ENCODE results near the gene AP2A1.
"Not testable (repeated sequence)": the region's sequence is repeated elsewhere in the genome, so short reads cannot be mapped to it uniquely, and the experiment has no call there.

AP2A1 gene

DNA sequence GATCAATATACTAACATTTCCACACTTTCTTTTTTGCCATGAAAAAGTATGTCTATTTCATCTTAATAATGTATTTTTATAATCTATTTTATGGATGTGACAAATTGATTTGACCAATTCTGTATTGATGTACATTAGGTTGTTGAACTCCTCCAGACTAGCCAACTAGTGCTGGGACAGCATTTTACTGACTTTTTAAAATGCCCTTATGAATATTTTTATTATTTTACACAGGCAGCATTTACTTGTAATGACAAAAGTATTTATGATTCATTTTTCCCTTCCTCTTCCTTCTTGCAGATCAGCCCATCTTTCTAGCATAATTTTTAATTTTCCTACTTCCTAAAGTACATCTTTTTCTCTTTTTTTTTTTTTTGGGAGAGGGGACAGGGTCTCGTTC, 47.2 kb downstream of the AP2A1 start:
- DNase-seq, result no peak

DNA sequence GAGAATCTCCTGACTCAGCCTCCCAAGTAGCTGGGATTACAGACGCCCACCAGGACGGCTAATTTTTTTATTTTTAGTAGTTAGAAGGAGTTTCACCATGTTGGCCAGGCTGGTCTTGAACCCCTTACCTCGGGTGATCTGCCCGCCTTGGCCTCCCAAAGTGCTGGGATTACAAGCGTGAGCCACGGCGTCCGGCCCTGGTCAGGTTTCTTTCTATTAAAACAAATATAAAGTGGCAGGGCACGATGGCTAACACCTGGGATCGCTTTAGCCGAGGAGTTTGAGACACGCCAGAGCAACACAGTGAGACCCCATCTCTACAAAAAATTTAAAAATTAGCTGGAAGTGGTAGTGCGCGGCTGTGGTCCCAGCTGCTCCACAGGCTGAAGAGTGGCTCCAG, 49.8 kb downstream of the AP2A1 start:
- DNase-seq, result no peak

DNA sequence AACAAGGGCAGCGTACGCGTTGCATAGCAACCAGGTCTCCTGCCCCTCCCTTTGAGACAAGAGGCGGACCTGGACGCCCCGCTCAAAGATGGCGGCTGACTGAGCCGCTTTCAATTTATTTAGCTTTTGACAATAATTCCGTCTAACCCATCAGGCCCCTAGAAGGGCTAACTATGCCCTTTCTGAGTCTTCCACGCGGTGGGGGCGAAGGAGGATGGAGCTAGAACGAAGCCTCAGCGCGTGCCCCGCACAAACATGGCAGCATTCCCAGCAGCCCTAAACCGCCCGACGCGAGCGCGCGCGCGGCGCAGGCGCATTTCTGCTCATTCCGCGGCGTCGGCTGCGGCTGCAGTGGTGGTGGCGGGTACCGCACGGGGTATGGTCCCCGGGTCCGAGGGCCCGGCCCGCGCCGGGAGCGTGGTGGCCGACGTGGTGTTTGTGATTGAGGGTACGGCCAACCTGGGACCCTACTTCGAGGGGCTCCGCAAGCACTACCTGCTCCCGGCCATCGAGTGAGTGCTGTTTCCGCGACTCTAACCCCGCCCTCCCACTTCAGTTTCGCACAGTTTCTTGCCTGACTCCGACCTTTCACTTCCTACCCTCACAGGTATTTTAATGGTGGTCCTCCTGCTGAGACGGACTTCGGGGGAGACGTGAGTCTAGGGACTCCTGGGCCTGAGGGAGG, 51.3 kb downstream of the AP2A1 start, which contains the start of gene MED25:
TSS of gene MED25 (plus strand) at position 326 of the 685 bp plus-strand sequence. CDS start at position 379, 53 bp downstream.
- DNase-seq, result peak; percentile 80 to 84

DNA sequence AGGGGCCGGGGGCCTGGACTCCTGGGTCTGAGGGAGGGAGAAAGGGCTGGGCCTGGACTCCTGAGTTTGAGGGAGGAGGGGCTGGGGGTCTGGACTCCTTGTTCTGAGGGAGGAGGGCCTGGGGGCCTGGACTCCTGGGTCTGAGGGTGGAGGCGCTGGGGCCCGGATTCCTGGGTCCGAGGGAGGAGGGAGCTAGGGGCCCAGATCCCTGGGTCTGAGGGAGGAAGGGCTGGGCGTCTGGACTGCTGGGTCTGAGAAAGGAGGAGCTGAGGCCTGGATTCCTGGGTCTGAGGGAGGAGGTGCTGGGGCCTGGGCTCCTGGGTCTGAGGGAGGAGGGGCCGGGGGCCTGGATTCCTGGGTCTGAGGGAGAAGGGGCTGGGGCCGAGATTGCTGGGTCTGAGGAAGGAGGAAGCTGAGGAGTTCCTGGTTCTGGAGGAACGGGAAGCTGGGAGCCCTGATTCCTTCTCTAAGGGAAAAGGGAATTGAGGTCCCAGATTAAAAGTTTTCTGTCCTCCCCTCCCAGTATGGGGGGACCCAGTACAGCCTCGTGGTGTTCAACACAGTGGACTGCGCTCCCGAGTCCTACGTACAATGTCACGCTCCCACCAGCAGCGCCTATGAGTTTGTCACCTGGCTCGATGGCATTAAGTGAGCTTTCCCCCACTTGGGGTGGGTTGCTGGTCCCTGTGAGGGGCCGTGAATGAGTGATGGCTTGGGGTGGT, 52.0 kb downstream of the AP2A1 start:
- no peak for DNase-seq

DNA sequence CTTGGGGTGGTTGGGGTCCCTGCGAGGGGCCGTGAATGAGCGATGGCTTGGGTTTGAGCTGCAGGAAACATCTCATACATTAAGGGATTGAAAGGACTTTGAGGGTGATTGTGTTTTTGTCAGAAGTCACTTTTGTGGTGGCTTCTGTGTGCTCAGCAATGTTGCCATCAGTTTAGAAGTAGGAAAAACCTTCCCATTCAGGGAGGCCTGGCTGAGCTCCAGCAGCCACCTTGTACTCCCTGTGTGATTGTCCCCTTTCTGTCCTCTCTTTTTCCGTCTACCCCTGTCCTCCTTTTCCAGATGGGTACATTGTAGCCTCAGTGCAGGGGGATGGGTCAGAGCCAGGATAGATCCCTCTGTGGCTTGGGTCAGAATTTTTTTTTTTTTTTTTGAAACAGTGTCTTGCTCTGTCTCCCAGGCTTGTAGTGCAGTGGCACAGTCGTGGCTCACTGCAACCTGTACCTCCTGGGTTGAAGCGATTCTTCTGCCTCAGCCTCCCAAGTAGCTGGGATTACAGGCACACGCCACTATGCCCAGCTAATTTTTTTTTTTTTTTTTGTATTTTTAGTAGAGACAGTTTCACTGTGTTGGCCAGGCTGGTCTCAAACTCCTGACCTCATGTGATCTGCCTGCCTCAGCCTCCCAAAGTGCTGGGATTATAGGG, 52.8 kb downstream of the AP2A1 start:
- DNase-seq, result not testable (repeated sequence)

DNA sequence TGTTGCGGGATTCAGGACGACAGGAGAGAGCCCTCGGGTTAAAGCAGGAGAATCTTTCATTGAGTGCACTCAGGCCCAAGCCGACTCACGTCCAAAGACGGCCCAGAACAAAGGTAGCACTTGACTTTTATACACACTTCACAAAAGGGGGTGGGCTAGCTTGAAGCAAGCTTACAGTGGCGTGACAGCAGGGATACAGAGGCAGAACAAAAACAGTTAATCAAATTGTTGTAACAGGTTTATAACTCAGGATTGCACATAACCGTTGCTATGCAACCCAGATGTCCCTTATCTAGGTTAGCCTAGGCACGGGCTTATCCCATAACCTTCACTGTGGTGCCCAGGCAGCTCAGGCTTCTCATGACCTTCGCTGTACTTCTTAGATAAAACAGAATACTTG, 53.3 kb downstream of the AP2A1 start:
- DNase-seq, result no peak

DNA sequence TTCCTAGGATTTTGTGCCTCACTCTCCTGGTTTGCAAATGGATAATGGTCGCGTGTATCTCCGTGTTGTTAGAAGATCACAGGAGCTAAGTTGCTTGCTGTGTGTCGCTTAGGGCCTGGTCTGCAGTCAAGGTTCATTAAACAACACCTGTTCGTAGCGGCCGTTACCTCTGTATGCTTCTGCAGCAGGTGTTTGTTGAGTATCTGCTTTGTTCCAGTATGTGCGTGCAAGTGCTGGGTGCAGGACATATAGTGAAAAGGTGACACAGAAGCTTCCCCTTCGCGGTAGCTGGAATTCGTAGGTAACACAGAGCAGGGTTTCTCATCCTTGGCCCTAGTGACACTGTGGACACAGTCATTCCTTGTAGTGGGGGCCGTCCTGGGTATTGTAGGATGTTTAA, 56.7 kb downstream of the AP2A1 start:
- DNase-seq, result no peak

DNA sequence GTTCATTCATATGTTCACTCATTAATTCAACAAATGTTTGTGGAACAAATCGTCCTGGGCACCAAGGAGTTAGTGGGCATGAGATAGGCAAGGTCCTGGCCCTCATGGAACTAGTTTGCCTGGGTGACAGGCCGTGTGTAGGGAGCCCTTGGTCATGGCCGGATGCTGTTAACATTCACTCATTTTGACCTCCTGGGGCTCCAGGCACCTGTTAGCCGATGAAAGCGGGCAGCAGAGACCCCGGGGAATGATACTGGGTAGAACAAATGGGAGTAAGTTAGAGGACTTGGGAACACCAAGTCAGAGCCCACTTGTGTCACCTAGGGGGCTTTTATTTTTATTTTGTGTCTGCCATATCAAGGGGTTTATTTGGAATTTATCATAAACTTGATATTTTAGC, 57.9 kb downstream of the AP2A1 start:
- DNase-seq, result no peak

DNA sequence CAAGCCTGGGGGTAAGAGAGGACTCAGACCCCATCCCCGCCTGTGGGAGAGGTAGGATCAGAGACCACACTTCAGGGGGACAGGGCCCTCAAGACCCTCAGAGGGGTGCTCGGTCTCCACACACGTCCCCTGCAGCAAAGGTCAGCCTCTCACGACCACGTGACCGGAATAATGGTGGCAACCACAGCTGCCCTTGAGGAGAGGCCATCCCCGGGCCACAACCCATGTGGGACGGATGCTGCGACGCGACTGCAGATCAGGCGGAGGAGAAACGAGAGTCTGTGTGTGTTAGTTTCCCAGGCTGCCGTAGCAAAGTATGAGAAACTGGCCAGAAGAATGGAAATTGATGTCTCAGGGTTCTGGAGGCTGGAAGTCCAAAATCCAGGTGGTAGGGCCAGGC, 60.2 kb downstream of the AP2A1 start:
- no peak for DNase-seq

DNA sequence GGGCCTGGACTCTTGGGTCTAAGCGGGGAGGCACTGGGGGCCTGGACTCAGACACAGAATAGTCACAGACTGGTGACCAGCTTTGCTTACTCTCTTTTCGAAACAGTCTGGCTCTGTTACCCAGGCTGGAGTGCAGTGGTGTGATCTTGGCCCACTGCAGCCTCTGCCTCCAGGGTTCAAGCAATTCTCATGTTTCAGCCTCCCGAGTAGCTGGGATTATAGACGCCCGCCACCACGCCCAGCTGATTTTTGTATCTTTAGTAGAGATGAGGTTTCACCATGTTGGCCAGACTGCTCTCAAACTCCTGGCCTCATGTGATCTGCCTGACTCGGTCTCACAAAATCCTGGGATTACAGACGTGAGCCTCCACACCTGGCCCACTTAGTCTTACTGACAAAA, 62.4 kb downstream of the AP2A1 start:
- DNase-seq, result no peak

DNA sequence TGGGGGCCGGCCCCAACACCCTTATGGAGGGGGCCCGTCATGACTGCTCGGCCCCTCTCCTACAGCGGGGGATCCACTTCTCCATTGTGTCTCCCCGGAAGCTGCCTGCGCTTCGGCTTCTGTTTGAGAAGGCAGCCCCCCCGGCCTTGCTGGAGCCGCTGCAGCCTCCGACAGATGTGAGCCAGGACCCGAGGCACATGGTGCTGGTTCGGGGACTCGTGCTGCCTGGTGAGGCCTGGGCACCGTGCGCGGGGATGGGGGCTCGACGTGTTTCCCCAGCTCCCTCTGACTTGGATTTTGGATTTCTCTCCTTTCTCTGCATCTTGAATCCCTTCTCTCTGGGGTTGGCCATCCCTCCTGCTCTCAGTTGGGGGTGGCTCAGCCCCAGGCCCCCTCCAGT, 62.9 kb downstream of the AP2A1 start:
- DNase-seq, result no peak

DNA sequence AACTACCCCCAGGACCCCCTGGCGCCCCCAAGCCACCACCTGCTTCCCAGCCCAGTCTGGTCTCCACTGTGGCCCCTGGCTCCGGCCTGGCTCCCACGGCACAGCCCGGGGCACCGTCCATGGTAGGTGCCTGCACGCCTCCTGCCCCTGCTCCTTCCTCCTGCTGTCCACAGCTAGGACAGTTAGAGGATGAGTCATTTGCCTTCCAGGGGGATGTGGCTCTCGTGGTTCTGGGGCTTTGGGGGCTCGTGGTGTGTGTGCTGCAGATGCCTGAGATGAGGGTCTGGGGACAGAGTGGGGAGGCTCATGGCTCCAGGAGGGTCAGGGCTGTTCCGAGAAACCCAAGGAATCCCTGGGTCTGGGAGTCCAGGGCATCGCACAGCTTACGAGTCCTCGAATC, 64.0 kb downstream of the AP2A1 start:
- DNase-seq, result no peak

DNA sequence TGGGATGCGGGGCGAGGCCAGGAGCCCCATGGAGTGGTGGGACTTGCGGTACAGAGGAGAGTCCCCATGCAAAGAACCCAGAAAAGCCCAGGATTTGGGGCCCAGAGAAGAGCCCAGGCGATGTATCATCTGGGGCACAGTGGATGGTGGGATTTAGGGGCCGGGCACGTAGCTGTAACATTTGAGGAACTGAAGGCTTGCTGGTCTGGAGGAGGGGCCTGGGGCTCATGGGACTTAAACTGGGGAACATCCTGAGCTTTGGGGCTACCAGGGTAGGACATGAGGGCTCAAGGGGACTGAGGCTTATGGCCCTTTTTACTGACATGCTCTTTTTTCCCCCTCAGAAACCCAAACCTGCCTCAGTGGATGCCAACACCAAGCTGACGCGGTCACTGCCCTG, 64.8 kb downstream of the AP2A1 start:
- no peak for DNase-seq

DNA sequence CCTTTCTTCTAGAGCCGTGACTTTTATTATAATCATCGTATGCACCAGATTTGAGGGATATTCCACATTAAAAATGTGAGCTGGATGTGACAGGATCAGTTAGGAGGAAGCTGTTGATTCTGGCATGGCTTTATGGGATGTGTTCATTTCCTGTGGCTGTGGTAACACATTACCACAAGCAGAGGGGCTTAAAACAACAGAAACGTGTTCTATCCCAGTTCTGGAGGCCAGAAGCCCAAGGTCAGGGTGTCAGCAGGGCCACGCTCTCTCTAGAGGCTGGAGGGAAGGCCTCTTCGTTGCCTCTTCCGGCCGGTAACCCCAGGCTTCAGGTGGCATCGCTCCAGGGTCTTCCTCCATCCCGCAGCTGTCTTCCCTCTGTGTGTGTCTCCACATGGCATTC, 65.8 kb downstream of the AP2A1 start:
- DNase-seq, result no peak

DNA sequence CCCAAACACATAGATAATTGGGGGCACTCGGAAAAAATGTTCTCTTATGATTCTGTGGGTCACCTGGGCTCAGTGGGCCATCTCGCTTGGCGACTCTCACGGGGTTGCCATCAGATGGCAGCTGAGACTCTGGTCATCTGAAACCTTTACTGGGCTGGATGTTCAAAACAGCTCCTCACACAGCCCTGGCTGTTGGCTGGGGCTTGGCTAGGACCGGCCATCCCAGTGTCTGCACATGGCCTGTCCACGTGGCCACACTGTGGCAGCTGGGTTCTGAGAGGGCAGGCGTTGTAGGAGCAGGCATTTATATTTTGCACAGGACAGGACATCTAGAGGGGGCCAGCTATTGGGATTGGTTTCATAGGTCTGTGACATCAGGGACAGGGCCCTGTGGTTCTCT, 66.8 kb downstream of the AP2A1 start:
- no peak for DNase-seq

DNA sequence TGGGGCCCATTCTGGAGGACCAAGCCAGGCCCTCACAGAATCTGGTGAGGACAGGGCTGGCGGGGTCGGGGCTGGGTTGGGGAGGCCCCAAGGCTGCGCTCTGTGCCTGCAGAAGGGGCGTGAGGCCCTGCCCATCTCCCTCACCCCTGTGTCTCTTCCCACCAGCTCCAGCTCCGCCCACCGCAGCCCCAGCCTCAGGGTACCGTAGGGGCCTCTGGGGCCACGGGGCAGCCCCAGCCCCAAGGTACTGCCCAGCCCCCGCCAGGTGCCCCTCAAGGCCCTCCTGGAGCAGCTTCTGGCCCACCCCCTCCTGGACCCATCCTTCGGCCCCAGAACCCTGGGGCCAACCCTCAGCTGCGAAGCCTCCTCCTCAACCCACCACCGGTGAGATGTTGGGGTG, 68.8 kb downstream of the AP2A1 start:
- no peak for DNase-seq

DNA sequence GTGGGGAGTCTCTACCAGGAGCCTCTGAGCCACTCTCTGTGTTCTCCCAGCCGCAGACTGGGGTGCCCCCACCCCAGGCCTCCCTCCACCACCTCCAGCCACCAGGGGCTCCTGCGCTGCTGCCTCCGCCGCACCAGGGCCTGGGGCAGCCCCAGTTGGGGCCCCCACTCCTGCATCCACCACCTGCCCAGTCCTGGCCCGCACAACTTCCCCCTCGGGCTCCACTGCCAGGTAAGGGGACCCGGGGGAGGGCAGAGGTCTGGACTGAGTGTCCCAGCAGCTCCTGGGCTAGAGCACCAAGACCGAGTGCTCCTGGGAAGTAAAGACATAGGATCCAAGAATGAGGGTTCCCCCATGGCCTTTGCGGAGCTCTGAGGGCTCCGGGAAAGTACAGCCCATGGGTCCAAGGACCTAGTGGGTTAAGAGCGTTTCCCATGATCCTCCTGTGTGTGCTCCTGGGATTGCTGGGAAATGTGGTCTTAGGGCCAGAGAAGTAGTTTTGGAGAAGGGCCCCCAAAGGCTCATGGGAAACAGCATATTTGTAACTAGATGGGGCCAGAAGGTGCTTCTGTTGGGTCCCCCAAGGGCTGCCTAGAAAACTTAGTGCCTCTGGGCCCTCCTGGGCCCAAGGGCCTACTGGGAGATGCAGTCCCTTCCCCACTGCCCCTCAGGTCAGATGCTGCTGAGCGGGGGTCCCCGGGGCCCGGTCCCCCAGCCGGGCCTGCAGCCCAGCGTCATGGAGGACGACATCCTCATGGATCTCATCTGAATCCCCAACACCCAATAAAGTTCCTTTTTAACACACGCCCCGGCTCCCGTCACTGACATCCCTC, 69.6 kb downstream of the AP2A1 start:
- DNase-seq, result no peak

DNA sequence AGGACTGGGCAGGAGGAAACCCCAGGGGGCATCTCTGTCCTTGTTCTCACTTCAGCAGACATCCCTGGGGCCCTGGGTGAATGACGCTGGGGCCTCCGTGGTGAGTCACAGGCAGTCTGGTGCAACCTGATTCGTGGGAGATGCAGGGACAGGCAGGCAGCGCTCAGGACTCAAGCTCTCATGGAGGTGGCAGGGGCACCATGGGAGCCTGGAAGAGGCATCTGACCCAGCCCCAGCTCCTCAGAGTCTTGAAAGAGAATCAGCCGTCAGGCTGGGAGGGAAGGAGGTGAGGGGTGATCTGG, 70.2 kb downstream of the AP2A1 start:
- no peak for DNase-seq

DNA sequence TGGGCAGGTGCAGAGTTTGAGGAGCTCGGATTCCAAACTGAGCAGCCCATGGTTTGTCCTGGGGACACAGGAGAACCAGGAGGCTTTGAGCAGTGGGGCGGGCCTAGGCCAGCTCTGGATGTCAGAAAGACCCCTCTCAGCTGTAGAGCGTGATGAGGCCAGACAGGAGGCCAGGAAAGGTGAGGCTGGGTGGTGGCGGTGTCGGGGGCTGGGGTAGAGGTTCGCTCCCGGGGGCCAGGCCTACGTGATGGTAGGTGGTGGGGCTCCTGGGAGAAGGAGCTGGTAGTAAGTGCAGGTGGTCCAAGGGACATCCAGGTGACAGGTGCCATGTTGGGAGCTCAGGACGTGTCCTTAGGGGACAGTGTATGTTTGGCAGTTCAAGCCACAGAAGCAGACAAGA, 70.6 kb downstream of the AP2A1 start:
- no peak for DNase-seq

DNA sequence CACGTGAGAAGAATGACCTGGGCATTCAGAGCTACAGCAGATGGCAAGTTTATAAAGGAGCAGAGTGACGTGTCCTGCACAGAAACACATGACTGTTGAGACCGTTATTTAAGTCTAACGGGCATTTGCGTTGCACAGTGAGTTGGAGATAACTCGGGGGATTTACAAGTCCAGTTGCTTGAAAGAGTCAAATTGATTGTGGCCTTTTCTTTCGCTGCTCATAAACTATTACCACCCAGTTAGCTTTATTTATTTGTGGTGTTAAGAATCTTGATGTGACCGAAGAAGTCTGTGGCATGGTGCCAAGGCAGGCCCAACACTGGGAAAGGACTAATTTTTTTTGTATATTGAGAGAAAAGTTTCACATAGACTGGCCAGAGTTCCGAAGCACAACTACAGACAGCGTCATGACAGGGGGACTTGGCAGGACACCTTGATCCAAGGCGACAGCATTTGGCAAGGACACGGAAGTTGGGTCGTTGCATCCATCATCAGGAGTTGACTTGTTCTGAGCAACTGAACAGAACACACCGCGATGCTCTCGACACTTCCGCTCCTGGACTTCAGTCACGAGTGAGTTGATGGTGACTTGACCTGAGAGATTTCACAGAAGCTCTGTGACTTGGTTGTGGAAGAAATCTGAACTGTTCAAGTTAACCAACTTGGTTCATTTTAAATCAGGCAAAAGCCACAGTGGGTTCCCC, 72.2 kb downstream of the AP2A1 start:
- DNase-seq, result no peak

DNA sequence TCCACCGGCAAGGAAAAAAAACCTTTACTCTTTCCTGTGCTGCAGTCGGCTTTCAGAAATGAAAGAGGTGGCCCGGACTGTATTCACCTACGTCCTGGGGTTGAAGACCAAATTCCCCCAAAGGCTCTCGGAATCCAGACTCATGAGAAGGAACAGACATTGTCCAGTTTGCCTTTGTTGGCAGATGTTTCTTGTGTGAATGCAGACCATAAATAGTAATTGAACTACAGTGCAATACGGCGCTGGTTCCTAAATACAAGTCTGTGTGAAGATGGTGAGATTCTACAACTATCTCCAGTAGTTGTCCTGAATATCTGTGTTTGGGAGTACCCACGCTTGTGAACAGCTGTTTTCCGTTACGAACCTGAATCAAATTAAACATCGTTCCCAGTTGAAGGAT, 72.9 kb downstream of the AP2A1 start:
- no peak for DNase-seq

DNA sequence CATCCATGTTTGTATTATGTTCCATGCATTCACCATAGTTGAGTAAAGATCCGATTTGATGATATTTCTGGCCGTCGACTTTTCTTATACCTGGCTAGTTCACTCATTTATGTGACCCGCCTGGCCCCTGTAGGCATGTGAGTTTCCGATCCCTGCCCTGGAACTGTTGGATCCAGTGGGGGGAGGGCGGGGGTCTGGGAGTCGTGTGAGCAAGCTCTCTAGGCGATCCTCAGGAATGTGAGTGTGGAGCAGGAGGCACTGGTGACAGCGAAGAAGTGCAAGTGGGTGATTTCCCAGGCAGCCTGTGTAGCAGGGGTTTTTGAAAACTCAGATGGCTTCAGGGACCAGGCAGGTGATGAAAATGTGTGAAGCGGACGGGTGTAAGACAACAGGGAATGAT, 73.5 kb downstream of the AP2A1 start:
- no peak for DNase-seq

DNA sequence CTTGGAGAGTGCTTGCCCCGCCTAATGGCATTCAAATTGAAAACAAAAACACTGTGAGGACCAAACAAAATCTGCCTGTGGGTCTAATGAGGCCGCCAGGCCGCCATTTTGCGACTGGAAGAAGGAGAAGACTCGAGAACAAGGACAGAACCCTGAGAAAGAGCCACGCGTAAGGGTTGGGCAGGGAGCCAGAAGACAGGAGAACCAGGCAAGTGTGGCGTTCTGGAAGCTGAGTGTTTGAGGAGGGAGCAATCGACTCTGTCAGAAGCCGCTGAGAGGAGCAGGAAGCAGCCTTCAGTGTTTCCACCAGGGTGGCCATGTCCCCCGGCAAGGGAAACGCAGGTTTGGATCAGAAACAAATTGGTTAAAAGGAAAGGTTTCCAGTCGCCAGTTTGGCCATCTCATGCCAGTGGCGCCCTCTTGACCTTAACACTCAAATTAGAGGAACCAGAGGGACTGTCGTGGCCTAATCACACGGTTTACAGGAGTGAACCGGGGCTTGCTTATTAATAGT, 74.0 kb downstream of the AP2A1 start:
- no peak for DNase-seq

Measured in stimulated activated CD4-positive, alpha-beta T cell treated with anti-CD3 and anti-CD28 coated beads, Interleukin-2, amount 100 ng/mL, for 48 hours (primary cell).